HG03108 (cell line): ENCODE measurements around the gene FBXO28.
"Not testable (repeated sequence)": the region's sequence is repeated elsewhere in the genome, so short reads cannot be mapped to it uniquely, and the experiment has no call there.

ENCODE experiments used
- ATAC-seq: cut with Tn5 transposase; IDR thresholded peaks from one replicate; pipeline ENCODE4 v1.9.1; 2021; ENCODE audit warnings: moderate library complexity; ENCODE audit not compliant: unreplicated experiment

Gene FBXO28

DNA sequence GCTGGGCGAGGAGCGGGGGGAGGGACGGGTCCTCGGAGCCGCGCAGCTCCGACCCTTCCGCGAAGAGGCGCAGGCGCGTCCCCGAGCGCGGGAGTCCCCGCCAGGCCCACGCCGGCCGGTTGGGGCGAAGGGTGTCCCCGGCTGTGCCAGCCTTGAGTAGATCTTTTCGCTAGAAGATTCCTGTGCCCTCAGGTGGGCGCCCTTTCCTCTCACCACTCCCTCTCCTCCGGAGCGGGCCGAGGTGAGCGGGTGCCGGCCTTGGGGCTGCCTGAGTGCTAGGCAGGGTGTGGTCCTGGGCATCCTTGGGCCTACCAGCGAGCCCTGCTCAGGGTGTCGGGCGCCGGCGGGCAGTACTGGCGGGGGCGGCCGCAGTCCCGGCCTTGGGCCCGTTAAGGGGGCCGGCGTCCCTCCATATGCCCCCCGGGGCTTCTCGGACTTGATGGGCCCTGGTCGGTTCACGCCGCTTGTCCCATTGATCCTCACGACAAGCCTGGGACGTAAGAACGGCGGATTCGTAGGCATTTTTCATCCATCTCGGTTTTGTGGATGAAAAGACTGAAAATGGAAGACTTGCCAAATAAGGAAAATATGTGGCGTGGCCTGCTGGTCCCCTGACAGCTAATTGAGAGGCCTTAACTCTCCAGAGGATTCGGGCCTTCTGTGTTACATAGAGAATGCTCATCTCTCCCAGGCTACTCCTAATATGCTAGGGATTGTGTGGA is 69.8 kb downstream of the FBXO28 start:
- ATAC-seq, result peak; percentile 39

DNA sequence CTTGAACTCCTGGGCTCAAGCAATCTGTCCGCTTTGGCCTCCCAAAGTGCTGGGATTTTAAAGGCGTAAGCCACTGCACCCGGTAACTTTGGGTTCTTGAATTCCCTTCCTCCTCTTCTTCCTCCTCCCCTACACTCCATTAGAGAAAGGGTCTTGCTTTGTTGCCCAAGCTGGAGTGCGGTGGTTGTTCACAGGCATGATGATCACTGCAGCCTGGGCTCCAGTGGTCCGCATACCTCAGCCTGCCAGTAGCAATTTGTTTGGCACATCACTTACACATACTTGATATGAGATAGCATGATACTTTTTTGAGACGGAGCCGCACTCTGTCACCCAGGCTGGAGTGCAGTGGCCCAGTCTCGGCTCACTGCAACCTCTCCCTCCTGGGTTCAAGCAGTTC is 71.3 kb downstream of the FBXO28 start:
- ATAC-seq, result no peak

DNA sequence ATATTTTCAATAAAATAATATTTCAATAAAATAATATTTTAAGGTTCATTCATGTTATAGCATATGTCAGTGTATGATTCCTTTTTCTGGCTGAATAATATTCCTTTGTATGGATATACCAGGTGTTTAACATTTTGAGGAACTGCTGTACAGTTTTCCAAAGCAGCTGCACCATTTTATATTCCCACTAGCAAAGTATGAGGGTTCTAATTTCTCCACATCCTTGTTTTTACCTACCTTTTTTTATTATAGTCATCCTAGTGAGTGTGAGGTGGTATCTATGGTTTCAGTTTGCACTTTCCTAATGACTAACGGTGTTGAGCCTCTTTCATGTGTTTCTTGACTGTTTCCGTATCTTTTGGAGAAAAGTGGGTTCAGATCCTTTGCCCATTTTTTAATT is 74.4 kb downstream of the FBXO28 start:
- ATAC-seq, result no peak

DNA sequence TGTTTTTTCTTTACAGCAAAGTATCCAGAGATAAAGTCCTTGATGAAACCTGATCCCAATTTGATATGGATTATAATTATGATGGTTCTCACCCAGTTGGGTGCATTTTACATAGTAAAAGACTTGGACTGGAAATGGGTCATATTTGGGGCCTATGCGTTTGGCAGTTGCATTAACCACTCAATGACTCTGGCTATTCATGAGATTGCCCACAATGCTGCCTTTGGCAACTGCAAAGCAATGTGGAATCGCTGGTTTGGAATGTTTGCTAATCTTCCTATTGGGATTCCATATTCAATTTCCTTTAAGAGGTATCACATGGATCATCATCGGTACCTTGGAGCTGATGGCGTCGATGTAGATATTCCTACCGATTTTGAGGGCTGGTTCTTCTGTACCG is 75.7 kb downstream of the FBXO28 start:
- ATAC-seq, result no peak

DNA sequence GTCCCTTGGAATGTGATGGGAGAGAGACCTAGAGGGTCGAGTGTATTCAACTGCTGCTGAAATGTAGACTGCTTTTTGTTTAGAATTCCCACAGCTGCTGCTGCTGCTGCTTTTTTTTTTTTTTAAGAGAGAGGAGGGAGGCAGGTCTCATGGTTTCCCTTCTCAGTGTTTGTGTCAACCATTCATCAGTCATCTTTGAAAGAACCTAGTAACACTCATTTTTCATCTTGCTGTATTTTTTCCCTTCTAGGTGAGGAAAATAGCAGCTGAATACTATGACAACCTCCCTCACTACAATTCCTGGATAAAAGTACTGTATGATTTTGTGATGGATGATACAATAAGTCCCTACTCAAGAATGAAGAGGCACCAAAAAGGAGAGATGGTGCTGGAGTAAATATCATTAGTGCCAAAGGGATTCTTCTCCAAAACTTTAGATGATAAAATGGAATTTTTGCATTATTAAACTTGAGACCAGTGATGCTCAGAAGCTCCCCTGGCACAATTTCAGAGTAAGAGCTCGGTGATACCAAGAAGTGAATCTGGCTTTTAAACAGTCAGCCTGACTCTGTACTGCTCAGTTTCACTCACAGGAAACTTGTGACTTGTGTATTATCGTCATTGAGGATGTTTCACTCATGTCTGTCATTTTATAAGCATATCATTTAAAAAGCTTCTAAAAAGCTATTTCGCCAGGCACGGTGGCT is 78.3 kb downstream of the FBXO28 start:
- peak; percentile 56 for ATAC-seq

DNA sequence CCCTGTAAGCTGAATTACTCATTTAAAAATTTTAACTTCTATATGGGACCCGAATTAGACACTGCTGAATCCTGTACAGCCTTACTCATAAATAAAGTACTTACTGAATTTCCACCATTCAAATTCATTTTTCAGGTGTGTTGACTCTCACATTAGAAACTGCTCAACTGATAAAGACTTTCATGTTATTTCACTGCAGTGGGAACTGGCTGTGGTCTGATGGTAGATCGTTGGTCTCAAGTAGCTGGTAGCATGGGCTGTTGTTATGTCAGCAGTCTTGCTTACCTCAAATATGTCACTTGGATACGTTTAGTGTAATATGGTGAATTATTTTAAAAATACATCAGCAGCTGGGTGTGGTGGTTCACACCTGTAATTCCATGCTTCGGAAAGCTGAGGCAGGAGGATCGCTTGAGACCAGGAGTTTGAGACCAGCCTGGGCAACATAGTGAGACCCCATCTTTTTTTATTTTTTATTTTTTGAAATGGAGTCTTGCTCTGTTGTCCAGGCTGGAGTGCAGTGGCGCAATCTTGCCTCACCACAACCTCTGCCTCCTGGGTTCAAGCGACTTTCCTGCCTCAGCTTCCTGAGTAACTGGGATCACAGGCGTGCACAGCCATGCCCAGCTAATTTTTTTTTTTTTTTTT is 79.5 kb downstream of the FBXO28 start:
- no peak for ATAC-seq

DNA sequence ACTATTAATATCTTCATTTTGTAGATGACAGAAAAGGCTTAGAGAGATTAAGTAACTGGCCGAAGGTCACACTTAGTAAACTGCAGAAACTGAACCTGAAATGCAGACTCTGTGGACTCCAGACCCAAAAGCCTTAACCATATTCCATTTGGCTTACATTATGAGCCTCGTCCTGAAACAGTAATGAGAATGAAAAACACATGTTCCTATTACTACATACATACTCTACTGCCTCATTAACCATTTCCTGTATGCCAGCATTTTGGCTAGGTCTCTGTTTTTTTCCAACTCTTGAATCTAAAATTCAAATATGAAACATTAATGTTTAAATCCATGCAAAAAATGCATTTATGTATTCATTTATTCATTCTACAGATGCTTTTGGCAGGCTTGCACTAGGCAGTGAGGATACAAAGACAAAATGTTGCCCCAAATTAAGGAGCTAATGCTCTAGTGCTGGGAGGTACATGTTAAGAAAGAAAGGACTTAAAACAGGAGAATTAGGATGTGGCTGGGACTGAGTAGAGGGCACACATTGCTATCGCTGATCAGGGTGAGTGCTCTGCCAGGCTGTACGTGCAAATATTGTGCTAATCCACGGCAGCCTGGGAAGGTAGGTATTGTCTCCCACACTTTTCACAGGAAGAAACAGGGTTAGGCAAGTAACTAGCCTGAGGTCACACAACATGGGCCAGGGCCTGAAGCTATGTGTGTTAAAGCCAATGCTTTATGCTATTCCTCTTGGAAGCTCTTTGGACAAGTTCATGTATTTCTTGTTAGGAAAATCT is 83.1 kb downstream of the FBXO28 start:
- no peak for ATAC-seq

DNA sequence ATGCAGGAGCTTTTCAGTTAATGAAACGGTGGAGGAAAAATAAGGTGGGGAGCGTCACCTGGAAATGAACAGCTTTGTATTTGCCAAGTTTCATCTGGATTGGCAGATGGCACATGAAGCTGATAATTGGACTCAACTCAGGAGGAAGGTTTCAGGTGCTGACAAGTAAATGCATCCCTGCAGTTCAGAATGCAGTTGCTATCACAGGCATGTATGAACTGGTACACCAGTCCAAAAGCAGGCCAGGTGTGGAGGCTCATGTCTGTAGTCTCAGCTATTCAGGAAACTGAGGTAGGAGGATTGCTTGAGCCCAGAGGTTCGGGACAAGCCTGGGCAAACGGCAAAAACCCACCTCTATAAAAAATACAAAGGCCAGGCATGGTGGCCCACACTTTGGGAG is 84.7 kb downstream of the FBXO28 start:
- no peak for ATAC-seq

DNA sequence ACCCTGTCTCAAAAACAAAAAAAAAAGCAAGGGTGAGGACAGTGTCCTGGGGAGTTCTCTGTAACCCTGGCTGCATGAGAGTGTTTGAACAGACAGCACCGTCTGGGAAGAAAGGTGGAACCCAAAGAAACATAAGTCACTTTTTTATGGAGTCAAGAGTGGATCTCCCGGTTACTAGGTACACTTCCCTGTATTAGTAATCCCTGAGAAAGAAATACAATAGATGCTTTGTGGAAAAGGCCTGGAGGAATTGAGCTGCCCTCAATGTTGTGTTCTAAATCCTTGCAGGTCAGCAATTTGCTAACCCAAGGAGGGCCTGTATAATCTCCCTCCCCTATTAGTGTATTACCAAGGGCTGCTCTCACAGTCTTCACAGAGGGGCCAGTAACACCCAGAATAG is 85.8 kb downstream of the FBXO28 start:
- ATAC-seq, result no peak

DNA sequence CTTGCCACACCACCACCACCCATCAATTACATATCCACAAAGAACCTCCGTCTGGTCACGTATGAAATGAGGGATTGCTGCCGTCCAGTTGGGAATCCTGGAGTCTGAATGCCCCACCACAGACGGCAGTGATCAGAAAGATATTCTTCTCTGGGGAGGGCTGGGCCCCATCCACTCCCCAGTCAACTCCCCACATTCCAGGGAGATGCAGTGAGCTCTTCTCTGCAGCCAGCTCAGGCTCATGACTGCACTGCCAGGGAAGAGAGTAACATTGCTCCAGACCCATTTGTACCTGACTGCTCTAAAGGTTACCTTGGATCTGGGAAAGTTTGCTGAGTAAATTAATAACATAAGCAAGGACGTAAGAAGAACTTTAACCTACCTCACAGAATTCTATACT is 87.5 kb downstream of the FBXO28 start:
- no peak for ATAC-seq

DNA sequence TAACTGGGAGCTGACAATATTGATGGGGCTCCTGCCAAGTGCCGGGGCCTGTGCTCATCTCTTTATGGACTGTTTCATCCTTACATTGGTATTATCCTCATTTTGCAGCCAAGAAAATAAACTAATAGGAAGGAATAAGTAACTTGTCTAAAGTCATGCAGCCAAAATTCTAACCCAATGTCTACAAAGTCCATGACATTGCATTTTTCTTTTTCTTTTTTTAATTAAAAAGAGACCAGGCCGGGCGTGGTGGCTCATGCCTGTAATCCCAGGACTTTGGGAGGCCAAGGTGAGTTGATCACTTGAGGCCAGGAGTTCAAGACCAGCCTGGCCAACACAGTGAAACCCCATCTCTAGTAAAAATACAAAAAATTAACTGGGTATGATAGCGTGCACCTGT is 87.9 kb downstream of the FBXO28 start:
- ATAC-seq, result no peak

DNA sequence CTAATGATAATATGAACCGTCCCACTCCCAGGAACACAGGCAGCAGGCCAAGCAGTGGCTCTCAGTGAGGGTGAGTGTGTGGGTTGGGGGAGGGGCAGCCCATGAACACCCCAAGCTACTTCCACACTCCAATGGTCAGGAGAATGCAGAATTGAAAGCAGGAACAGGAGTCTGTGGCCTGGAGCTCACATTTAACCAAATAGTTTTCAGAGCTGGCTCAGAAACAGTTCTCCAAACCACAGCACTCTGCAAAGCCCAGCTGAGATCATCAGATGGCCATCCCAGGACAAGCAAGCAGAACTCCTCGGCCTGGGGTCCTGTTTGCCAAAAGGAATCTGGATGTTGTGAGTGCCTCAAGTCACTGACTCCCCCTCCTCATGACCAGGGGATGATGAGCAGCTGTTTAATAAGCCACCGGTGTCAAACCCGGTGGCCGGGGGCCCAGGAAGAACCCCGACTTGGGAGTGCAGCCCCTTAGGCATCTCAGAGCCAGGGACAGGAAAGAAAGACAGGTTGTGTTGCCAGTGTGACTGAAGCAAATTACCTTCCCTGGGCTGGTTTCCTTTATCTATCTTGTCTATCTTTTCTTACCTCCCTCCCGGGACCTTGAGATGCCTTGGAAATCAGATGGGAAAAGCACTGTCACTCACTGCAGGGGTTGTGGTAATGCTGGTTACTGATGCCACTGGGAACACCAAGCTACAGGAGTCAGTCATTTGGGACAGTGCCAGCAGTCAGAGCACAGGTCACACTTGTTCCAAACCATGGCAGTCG is 89.5 kb downstream of the FBXO28 start:
- ATAC-seq, result peak; percentile 56

DNA sequence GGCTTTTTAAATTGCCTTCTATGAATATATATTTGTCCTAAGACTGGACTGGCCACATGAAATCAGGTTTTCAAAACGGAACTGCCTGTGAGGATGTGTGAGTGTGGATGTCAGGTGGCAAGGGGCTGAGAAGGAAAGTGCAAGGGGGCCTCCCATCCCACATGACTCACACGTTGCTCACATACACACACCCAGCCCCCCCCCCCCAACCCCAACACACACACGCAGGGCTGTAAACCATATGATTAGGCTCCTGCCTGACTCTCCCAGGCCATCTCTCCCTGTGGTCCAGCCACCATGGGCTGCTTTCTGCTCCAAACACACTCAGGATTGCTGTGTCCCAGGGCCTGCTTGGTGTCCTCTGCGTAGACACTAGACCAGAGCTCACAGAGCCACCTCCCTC is 91.5 kb downstream of the FBXO28 start:
- no peak for ATAC-seq

DNA sequence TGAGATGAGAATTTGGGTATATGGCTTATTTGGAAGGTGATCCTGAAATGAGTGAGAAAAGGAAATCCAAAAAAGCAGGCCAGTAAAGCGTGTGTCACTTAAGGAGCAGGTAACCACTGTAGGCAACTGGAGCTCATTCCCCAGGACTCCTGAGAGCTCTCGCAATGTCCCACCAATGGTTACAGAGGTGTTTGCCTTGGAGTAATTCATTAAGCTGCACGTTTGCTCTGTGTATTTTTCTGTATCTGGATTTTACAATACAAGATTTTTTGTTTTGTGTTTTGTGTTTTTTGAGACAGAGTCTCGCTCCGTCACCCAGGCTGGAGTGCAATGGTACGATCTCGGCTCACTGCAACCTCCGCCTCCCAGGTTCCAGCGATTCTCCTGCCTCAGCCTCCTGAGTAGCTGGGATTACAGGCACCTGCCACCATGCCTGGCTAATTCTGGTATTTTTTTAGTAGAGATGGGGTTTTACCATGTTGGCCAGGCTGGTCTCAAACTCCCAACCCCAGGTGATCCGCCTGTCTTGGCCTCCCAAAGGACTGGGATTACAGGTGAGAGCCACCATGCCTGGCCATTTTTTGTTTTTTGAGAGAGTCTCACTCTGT is 92.1 kb downstream of the FBXO28 start:
- not testable (repeated sequence) for ATAC-seq

DNA sequence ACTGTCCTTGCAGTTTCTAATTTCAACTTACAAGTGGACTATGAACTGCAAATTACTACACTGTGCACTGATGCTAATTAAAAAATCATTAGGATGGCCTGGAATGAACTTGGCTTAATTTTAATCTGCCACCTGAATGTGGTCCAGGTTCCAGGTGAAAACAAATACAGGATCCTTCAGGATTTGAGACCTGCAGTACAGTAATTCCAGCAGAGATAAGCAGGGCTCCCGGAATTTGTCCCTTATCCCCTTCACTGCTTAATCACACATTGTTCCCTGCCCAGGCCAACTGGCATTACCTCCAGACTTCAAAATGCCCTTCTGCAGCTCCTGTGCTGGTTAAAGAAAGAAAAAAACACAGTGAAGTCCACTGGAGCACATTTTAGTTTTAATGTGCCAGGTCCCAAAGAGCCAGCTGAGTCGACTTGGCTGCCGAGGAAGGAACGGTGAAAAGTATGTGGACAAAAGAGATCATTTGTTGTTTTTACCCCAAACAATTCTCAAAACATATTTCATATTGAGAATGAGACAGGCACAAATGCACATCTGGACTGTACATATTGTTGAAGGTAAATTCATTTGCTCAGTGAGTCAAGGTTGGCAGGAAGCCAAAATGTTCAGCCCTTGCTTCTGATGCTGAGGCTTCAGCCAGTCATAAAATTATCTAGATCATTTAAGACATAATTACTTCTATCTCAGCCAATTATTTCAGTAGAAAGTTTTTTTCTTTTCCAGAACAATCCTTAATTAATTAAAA is 97.5 kb downstream of the FBXO28 start:
- no peak for ATAC-seq
